WERI-Rb-1 (cell line): ENCODE data around the gene SS18L1.
"Not testable (repeated sequence)": the region's sequence is repeated elsewhere in the genome, so short reads cannot be mapped to it uniquely, and the experiment has no call there.

Source experiments
- DNase-seq: peaks from one replicate; pipeline ENCODE4 v3.0.0-alpha.2; 2020
- H3K27ac ChIP-seq: fragments of 250-450 bp; sonication (Bioruptor Pico); 2 replicates; pipeline ENCODE4 v1.5.1; 2020; ENCODE audit warnings: mild to moderate bottlenecking, moderate library complexity
- H3K27me3 ChIP-seq: fragments of 250-450 bp; sonication (Bioruptor Pico); 2 replicates; pipeline ENCODE4 v1.5.1; 2021; ENCODE audit warnings: mild to moderate bottlenecking, low read depth, moderate library complexity; ENCODE audit not compliant: insufficient read depth, severe bottlenecking
- H3K36me3 ChIP-seq: fragments of 250-450 bp; sonication (Bioruptor Pico); 2 replicates; pipeline ENCODE4 v1.5.1; 2020; ENCODE audit warnings: mild to moderate bottlenecking, moderate library complexity
- H3K4me3 ChIP-seq: 2 replicates; pipeline ENCODE4 v1.5.1; 2011; ENCODE audit warnings: low read depth, mild to moderate bottlenecking, control low read depth, low read length
- H3K9me3 ChIP-seq: fragments of 250-450 bp; sonication (Bioruptor Pico); 2 replicates; pipeline ENCODE4 v1.5.1; 2021; ENCODE audit warnings: mild to moderate bottlenecking, moderate library complexity; ENCODE audit not compliant: severe bottlenecking
- TF ChIP-seq, protein P1 (sequence below): IDR thresholded peaks from 2 replicates; pipeline ENCODE4 v1.5.1; 2011; ENCODE audit warnings: low read depth, mild to moderate bottlenecking, control low read depth, inconsistent platforms, low read length

The SS18L1 gene

DNA sequence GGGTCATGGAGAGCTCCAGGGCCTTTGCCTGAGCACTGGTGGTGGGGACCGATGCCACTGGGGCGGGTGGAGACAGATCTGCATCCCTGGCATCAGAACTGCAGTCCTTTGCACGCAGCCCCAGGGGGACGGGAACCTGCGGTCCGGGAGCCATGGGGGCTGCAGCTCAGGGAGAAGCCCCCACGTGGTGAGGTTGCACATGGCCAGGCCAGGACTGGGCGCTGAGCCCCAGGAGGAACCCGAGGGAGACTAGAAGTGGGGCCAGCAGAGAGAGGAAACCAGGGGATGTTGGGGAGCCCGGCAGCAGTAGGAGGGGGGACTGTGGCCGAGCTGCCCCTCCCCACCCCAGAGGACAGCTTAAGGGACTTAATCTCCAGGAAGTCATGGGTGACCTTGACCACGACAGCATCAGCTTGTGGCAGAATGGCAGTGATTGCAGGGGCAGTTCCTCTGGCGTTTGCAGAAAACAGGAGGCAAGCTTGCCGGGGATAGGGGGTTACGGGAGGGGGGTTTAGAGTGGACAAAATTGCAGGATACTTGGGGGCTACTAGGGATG, 39.3 kb upstream of the SS18L1 start:
- H3K4me3 ChIP-seq = no peak overlapping the region
- TF ChIP-seq, protein P1, sequence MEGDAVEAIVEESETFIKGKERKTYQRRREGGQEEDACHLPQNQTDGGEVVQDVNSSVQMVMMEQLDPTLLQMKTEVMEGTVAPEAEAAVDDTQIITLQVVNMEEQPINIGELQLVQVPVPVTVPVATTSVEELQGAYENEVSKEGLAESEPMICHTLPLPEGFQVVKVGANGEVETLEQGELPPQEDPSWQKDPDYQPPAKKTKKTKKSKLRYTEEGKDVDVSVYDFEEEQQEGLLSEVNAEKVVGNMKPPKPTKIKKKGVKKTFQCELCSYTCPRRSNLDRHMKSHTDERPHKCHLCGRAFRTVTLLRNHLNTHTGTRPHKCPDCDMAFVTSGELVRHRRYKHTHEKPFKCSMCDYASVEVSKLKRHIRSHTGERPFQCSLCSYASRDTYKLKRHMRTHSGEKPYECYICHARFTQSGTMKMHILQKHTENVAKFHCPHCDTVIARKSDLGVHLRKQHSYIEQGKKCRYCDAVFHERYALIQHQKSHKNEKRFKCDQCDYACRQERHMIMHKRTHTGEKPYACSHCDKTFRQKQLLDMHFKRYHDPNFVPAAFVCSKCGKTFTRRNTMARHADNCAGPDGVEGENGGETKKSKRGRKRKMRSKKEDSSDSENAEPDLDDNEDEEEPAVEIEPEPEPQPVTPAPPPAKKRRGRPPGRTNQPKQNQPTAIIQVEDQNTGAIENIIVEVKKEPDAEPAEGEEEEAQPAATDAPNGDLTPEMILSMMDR = no peak
- H3K27me3 ChIP-seq = no peaks in the 10 kb centered on the region
- DNase-seq = peak; percentile 55
- H3K27ac ChIP-seq = peak overlapping the region; percentile 26; the same call in 1 of the 2 replicates
- no peaks in the 10 kb centered on the region for H3K36me3 ChIP-seq
- H3K9me3 ChIP-seq = peaks cover 24% of the 10 kb centered on the region

DNA sequence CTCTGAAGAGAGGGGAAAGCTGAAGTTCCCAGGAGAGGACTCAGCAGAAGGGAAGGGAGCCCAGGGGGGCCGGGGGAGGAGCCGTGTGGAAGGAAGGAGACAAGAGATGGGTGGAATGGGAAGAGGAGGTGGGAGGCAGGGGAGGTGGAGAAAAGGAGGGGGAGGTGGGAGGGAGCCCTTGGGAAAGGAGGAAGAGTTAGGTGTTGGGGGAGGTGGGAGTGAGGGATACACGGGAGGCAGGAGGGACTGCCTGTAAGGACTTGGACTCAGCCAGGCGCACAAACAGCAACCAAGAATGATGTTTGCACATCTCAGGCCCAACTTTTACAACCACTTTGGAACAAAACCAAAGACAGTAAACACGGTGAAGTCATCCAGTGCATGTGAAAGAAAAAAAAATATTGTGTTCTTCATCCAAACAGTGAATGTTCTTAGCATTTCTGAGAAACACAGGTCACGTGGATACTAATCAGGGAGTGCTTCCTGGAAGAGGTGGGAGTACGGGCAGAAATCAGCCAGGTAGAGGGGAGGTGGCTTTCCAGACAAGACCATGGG, 38.7 kb upstream of the SS18L1 start:
- H3K36me3 ChIP-seq = no peaks in the 10 kb centered on the region
- peaks cover 28% of the 10 kb centered on the region for H3K9me3 ChIP-seq
- no peak overlapping the region for H3K27ac ChIP-seq
- no peak overlapping the region for H3K4me3 ChIP-seq
- DNase-seq = no peak
- TF ChIP-seq, protein P1 = no peak
- no peaks in the 10 kb centered on the region for H3K27me3 ChIP-seq

DNA sequence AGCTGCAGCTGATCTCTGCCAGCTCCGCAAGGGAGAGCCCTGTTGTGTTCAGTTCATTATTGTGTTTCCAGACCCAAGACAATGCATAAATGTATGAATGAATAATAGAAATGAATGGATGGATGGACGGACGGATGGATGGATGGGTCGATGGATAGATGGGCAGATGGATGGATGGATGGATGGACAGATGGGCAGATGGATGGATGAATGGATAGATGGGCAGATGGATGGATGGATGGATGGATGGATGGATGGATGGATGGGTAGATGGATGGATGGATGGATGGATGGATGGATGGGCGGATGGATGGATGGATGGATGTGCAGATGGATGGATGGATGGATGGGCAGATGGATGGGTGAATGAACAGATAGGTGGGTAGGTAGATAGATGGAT, 38.0 kb upstream of the SS18L1 start:
- no peak overlapping the region for H3K27ac ChIP-seq
- no peaks in the 10 kb centered on the region for H3K36me3 ChIP-seq
- no peak overlapping the region for H3K4me3 ChIP-seq
- TF ChIP-seq, protein P1 = no peak
- H3K27me3 ChIP-seq = no peaks in the 10 kb centered on the region
- H3K9me3 ChIP-seq = peaks cover 33% of the 10 kb centered on the region
- no peak for DNase-seq

DNA sequence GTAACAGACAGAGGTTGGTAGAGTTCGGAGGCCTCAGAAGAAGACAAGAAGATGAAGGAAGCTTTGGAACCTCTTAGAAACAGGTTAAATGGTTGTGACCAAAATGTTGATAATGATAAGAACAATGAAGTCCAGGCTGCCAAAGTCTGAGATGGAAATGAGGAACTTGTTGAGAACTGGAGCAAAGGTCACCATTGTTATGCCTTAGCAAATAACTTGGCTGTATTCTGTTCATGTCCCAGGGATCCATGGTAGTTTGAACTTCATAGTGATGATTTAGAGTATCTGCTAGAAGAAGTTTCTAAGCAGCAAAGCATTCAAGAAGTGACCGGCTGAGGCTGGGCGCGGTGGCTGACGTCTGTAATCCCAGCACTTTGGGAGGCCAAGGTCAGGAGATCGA, 32.4 kb upstream of the SS18L1 start:
- no peak for DNase-seq
- Histone ChIP-seq H3K9me3 (peaks cover 49% of the 10 kb centered on the region), H3K4me3 (no peak overlapping the region), H3K27ac (no peak overlapping the region), H3K27me3 (no peaks in the 10 kb centered on the region), H3K36me3 (no peaks in the 10 kb centered on the region)
- TF ChIP-seq, protein P1 = no peak

DNA sequence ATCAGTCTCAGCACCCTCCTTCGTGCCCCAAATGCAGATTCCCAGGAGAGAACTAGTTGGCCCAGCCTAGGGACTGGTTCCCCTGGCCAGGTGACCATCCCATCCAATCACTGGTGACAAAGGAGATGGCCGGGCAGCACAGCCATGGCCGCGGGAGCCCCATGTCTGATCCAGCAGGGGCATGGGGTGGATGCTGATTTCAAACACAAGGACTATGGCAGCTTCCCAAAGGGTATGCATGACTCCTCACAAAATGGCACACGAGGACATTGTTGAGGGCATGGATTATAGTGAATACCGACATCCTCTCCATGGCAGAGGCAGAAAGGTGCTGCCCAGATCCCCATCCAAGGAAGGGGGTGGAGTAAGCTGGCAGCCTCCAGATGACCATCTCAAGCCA, 31.2 kb upstream of the SS18L1 start:
- DNase-seq = no peak
- no peaks in the 10 kb centered on the region for H3K36me3 ChIP-seq
- no peak overlapping the region for H3K4me3 ChIP-seq
- peaks cover 42% of the 10 kb centered on the region for H3K9me3 ChIP-seq
- H3K27me3 ChIP-seq = no peaks in the 10 kb centered on the region
- TF ChIP-seq, protein P1 = no peak
- no peak overlapping the region for H3K27ac ChIP-seq

DNA sequence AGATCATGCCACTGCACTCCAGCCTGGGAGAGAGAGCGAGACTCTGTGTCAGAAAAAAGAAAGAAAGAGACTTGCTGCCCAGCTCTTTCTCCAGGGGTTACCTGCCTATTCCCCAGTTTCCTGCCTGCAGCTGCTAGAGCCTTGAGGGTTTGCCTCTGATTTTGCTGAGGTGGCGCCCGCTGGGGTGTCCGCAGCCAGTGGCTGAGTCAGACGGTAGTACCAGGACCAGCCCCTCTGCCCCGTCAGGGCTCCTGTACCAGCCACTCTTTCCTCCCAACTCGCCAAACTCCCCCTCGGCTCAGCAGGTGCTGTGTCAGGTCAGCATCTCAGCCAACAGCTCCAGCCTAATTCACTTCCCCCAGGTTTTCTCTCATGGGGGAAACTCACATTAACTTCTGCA, 28.7 kb upstream of the SS18L1 start:
- no peaks in the 10 kb centered on the region for H3K27me3 ChIP-seq
- DNase-seq = no peak
- H3K27ac ChIP-seq = no peak overlapping the region
- H3K36me3 ChIP-seq = no peaks in the 10 kb centered on the region
- peaks cover 22% of the 10 kb centered on the region for H3K9me3 ChIP-seq
- TF ChIP-seq, protein P1 = no peak
- H3K4me3 ChIP-seq = no peak overlapping the region

DNA sequence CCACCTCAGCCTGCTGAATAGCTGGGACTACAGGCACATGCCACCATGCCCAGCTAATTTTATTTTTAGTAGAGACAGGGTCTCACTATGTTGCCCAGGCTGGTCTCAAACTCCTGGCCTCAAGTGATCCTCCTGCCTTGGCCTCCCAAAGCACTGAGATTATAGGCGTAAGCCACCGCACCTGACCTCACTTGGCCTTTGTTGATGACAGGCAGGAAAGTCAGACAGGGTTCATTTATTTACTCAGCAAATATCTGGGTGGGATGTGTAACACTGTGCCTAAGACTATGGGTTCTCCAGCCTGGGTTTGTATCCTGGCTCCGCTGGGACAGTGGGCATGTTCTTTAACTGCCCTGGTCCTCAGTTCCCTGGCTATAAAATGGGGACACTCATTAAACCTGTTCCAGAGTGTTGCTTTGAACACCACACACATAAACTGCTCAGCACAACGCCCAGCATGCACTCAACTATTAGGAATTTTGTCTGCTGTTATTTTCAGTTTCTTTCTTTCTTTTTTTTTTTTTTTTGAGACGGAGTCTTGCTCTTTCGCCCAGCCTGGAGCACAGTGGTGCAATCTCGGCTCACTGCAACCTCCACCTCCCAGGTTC, 27.7 kb upstream of the SS18L1 start:
- not testable (repeated sequence) for H3K36me3 ChIP-seq, H3K27me3 ChIP-seq, H3K4me3 ChIP-seq, DNase-seq, H3K27ac ChIP-seq
- peaks cover 15% of the 10 kb centered on the region for H3K9me3 ChIP-seq
